T follicular helper cell (primary cell): ENCODE results near the gene TTC17.
"Not testable (repeated sequence)": the region's sequence is repeated elsewhere in the genome, so short reads cannot be mapped to it uniquely, and the experiment has no call there.

Experiments used
- DNase-seq: peaks from one replicate; pipeline ENCODE4 v3.0.0-alpha.2; 2020; ENCODE audit warnings: low read depth

TTC17 gene

DNA sequence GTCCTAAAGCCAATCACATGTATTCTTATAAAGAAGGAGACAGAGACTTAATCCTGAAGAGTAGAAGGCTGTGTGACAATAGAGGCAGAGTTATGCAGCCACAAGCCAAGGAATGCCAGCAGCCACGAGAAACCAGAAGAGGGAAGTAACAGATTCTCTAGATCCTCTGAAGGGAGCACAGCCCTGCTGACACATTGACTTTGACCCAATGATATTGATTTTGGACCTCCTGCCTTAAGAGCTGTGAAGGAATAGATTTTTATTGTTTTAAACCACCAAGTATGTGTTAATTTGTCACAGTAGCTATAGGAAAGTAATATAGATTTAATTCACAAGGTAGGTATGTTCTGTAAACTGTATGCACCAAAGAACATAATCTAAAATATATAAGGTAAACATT lies 103.6 kb downstream of the TTC17 start:
- DNase-seq = no peak

DNA sequence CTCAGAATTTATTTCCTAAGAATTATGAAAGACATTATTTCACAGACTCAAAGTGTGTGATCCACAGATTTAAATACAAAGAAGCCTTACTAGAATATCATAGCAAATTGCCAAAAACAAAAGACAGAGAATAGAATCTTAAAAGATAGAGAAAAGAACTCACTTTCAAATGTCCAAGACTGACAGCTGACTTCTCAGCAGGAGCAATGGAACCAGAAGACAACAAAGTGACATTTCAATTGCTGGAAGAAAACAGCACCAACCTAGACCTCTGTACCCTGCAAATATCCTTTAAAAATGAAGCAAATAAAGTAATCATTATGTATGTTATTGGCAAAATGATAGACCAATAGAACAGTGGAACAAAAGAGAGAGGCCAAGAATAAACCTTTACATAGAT lies 109.2 kb downstream of the TTC17 start:
- no peak for DNase-seq

DNA sequence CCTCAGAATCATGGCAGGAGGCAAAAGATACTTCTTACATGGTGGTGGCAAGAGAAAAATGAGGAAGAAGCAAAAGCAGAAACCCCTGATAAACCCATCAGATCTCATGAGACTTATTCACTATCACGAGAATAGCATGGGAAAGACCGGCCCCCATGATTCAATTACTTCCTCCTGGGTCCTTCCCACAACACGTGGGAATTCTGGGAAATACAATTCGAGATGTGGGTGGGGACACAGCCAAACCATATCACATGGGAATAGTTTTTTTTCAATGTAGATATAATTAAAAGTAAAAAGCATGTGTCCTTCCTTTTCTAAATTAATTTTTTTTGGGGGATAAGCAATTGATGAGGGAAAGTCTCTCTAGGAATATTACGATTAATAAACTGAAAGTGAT lies 118.8 kb downstream of the TTC17 start:
- DNase-seq = not testable (repeated sequence)

DNA sequence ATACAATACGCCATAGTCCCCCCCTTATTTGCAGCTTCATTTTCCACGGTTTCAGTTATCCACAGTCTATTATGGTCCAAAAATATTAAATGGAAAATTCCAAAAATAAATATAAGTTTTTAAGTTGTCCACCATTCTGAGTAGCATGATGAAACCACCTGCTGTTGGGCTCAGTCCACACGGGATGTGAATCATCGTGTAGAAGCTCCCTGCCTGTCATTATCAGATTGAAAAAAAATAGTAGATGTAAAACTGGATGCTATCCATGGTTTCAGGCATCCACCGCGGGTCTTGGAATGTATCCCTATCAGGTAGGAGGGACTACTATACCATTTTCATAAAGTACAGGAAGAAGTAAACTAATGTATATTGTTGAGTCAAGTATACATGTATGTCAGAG lies 127.4 kb downstream of the TTC17 start:
- DNase-seq = no peak

DNA sequence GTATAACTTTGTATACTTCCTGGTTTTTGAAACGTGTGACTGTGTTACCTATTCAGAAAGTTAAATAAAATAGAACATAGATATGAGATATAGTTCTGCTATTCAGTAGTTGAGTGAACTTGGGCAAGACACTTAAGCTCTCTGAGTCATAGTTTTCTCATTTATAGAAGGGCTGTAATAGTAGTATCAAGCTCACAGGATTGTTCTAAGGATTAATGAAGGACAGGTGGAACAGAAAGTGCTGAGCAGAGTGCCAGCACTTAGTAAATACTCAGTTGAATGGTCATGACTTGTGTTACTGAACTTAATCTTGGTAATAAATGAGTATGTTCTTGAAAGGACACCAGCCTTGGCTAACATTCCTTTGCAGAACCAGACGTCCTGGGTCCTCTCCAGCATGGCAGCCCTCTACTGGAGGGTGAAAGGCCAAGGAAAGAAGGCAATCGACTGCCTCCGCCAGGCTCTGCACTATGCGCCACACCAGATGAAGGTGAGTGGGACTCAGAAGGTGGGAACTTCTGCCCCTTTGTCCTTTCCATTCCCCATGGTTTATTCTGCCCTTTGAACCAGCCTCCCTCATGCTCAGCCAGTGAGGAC lies 131.2 kb downstream of the TTC17 start:
- DNase-seq = no peak

DNA sequence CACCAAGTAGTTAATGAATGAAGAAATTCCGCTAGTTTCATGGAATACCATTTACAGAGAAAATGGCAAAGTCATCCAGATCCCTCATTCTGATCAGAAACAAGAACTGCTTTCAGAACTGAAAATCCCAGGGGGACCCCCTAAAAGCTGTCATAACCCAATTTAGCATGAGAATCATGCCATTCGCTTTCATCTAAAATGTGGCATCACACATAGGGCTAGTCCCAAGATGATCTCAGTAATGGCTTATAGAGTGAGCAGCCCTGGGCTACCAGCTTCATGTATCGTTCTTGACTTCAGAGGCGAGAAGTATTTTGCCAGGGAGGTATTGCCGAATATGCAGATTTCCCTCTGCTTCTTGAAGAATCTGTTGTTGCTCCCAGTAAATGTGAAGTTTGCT lies 134.0 kb downstream of the TTC17 start:
- no peak for DNase-seq

DNA sequence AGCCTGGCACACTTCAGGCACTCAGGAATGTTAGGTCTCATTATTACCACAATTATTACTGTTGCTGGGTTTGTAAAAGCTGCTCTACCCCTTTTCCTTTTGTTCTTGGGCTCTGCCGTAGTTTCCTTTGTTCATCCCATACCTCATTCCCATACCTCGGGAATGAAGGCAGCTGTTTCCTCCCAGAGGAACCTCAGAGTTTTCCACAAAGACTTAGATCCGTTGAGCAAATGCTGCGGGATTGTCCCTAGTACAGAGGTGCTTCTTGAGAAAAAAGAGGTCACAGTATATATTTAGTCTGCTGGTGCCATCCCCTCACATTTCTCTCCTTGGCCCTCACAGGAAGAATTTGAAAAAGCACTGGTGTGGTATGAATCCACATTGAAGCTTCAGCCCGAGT lies 134.7 kb downstream of the TTC17 start:
- no peak for DNase-seq

DNA sequence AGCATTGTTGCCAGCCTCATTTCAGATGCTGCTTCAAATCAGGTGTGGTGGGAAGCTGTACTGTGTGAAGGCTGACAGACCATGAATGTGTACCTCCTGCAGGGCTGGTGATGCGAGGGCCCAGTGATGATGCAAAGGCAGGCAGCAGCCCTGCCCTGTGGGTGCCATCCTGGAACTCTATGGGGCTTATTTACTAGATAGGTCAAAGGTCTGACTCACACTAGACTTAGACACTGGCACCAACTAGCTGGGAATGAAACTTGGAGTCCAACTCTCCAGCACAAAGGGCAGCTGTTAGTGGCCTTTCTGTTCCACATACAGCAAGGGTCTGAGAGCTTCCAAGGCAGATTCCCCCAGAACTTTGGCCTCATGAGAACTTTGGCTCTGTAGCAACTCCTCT lies 138.4 kb downstream of the TTC17 start:
- DNase-seq = no peak

DNA sequence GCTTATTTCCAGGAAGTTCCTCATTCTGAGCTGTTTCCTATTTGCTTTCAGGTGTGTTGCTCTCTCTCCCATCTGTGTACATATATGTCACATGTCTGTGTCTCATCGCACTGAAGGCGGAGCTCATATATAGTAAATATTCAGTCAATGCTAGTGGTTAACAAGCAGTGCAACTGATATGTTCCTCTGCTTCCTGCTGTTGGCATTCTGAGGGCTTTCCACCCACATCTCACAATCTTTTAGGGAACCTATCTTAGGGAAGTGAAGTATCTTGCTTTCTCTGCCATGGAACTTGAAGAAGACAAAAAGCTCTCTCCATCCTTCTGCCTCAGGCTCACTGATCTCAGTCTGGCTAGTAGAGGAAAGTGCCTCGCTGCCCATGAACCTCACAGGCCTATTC lies 139.8 kb downstream of the TTC17 start:
- no peak for DNase-seq

DNA sequence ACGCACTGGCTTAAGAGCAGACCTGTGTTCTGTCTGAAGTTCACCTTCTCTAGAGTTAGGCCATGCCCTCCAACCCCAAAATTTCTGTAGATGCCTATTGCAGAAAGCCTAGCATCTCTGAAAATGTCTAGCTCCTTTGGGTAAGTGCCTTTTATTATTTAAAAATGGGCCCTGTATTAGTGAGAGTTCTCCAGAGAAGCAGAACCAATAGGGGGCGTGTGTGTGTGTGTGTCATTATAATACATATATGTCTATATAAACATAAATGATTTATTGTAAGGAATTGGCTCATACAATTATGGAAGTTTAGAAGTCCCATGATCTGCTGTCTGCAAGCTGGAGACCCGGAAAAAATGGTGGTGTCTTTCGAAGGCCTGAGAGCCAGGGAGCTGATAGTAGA lies 144.7 kb downstream of the TTC17 start:
- no peak for DNase-seq

DNA sequence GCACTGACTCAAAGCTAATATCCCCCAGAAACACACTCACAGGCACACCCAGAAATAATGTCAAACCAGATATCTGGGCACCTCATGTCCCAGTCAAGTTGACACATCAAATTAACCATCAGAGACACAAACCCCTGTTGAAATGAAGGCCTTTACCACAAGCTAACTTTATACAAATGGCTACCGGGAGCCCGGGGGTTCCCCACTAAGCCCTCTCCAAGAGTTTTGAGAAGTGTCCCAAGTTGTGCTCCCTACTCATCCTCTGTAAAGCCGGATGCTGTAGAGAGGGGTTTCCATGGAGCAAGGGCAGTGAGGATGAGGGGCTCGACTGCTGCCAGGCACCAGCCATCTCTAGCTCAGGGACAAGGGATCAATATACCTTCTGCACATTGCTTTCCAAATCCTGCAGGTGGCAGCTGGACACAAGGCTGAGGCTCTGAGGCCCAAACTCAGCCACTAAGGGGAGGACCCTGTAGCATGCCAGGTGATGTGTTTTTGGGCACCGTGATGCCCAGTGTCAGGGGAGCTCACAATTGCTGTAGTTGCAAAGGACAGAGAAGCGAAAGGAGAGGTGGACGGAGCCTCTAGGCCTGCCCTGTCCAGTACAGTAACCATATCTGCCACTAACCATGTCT lies 145.7 kb downstream of the TTC17 start:
- DNase-seq = no peak

DNA sequence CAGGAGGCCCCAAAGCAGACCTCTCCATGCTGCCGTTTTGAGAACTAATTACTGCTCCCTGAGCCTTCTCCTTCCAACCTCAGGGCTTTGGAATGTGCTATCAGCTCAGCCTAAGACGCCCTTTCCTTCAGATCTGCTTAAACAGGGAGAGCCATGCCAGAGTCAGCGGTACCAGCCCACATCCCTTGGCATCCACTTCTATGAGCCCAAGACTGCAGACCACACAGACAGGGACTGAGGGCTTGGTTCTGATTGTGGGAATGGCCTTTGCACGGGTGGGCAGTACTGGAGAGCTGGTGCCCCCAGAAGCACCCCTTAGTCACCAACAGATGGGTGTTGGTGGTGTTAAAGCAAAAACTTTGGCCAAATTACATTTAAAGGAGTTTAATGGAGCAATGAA lies 146.5 kb downstream of the TTC17 start:
- no peak for DNase-seq

DNA sequence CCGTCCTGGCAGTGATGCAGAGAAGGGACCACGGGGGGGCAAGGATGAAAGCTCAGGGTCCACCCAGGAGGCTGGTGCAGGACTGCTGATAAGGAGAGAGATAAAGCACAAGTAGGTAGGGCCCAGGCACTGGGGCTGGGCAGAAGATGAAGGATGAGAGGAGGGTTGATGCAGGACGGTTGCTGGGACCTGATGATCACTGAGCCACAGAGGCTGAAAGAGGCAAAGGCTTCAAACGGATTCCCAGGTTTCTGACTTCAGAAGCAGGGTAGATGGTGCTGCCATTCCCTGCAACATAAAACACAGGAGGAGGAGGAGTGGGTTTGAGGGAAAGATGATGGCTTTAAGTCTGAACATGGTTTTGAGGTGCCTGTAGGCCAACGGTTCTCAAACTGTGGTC lies 148.5 kb downstream of the TTC17 start:
- DNase-seq = no peak

DNA sequence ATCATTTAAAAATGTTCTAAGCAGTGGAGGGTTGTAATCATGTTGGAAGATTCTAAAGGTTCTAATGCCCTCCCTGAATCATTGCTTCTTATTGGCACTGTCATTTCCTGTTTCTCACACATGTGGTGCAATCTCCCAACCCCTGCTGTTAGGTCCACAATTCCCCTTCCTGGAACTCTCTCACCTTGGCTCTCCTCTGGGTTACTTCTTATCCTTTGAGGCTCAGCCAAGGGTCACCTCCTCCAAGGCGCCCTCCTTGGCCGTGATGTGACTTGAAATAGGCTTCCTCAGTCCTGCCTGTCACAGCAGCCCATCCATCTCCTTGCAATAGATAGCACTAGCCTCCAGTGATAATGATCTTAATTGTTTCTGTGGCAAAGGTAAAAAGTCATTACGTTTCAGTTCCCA lies 149.8 kb downstream of the TTC17 start:
- DNase-seq = no peak

DNA sequence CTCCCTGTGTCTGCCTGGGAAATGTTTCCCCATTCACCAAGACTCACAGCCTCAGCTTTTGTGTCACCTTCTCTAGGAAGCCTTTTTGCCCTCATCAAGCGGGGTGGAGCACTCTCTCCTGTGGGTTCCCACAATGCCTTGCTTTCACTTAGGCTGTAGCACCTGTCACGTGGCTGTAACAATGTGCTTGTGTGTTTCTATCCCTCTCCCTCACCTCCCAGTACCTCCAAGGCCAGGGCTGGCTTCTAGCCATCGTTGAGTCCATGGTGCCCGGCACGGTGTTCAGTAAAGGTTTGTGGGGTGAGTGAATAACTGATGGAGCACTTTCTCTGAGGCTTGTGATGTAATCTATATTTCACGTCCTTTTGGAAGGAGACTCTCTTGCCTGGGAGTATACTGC lies 153.2 kb downstream of the TTC17 start:
- DNase-seq = no peak

DNA sequence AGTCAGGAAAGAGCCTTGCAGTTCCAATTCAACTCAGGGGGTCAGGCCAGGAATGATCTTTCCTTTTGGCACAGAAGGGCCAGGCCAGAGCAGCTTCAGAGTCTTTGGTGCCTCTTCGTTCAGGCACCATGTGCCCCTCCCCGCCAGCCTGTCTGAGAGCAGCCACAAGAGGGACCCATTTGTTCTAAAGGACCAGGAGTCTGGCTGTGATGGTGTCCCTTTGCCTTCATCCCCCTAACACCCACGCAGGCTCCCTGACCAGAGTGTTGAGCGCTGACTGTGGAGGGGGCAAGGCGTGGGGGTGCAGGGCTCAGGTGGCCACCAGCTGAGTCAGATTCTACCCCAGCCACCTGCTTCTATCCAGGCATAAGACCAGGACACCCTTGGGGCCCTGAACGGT lies 156.4 kb downstream of the TTC17 start:
- no peak for DNase-seq

DNA sequence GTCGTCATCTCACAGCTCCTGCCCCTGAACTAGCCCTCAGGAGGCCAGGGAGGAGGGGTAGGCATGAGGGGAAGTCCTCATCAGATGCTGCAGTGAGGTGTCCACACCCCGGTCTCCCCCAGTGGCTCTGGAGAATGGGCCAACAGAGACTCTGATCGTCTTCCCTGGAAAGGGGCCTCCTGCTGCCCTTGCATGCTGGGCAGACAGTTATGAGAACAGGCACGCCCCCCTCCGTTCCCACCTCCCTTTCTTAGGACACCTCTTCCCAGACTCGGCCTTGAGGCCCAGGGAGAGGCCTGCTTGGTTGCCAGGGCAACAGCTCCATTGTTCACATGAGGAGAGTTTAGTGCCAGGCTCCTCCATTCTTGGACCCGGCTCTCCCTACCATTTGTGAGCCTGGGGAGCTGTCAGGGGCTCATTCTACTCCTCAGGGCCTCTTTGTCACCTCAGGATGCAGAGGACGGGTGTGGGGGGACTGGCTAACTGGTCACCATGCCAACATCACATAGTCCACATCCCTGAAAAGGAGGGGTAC lies 157.7 kb downstream of the TTC17 start:
- DNase-seq = no peak

DNA sequence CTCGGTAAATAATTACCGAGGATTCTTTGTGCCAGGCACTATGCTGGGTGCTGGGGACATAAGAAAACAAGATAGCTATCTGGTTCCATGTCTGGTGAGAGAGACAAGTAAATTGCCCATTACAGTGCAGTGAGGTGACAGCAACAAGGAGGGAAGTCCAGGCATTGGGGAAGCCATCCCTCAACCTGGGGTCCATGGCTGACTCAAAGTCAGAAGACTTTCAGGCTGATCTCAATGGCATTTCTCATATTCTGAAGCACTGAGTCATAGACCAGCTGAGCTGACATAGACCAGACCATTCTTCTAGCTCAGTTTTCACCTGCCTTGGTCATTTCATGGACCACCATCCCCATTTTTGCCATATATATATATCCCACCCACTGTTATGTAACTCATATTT lies 158.8 kb downstream of the TTC17 start:
- DNase-seq = no peak

DNA sequence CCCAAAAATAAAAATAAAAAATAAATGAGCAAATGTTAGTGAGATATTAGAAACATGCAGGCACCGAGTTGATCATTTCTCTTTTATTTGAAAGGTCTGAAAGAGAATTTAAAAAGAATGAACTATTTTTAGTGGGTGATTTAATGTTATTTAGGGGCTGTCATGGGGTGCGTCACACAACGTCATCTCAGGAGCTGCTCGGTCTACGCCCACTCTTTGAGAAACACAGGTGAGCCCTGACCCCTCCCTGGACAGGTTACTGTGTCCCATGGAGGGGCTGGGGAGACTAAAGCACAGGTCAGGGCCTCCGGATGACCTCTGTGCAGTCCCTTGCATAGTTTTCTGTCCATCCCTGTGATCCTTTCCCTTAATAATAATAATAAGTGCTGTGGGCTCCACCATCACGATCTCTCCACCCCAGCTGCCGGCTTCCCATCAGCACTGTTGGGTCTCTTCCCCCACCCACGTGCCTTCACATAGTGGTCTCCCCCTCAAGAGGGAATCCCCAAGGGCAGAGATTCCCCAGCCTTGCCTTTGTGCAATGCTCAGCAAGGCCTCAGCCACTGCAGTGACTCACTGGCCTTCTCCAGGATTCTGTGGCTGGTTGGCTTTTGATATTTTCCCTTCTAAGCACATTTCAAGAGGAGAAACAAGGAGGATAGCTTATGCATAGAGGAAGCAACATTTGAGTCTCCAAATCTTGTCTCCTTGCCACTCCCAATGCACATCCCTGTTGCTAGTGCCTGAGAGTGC lies 159.9 kb downstream of the TTC17 start:
- no peak for DNase-seq

DNA sequence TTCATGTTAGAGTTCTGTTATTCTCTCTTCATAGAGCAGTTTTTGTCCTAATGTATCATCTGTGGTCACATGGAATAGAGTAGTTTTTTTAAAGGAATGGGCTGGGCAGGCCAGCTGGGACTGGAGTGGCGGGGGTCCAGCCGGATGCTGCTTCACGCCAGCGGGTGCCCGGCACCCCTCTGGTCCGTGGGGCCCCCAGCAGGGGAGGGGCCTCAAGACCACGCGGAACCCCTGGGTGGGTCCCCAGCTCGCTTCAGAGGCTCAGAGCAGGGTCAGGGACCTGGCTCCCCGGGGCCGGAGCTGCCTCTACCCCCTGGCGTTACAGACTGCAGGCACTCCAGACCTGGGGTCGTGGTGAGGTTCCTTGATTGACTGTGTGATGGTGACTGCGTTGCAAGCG lies 162.8 kb downstream of the TTC17 start:
- no peak for DNase-seq

DNA sequence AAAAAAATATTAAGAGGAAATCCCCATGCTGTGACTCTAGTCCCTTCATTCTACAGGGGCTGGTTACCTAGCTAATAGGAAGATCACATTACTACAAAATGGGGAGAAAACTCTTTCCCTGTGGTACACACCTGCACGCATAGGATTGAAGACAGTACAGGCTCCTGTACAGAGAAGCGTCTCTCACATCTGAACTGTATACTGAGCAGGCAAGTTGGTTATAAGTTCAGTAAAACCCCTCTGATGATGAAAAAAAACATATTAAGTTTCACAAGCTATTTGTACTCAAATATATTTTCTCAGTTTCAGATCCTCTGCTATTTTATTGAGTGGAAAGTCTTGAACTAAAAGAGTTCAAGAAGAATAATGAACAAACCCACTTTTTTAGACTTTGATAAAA lies 164.9 kb downstream of the TTC17 start:
- DNase-seq = no peak

DNA sequence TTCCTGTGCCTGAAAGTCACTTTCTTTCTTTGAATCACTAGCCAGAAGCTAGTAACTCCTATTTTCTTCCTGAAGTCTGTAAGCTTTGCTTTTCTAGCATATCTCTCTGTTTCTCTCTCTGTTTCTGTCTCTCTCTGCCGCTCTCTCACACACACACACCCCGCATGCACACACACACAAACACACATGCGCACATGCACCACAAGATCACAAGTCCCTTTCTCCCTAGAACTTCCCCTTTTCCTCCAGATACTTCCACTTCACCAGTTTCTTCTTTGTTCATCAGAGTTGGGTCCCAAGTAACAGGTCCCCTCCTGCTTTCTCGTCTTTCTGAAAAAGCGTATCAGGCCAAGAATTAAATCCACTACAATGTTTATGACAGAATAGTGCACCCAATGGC lies 173.3 kb downstream of the TTC17 start:
- no peak for DNase-seq

DNA sequence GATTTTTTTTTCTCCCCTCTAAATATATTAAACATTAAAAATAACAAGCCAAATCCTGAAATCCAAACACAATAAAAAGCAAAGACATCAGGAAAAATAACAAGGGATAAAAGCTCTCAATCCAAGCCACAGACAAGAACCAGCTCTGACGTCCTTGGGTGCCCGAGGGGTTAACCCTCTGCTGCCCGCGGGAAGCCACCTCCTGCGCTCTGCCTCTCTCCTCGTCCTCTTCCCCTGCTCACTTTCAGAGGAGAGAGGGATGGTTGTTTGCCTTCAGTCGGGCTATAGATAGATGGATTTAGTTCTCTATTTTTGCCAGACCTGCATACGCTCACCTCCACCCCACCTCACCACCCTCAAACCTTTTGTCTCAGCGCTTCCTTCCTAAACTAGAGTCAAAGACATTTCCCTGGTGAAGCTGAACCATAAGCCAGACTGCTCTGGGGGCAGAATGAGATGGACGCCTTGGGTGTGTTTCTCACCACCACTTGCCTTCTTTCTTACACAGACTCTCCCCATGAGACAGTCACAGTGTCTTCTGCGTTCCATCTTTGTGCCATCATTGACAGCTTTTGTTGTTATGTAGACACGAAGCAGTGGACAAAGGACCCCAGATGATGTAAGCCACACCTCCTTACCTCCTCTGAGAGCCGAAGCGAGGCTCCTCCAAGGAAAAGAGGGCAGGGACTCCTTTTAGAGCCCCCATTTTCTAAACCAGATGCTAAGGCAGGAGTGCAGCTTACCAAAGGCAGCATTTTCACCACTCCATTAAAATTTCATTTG lies 179.3 kb downstream of the TTC17 start:
- no peak for DNase-seq
